ENCODE data around the gene ZBTB7C. TPM values are rescaled to one million over a fixed set of nuclear protein-coding genes. Genes with fewer than 3 reads are reported as not detected.

ZBTB7C gene
- total RNA-seq, 1 donor from 2014 or later = not detected

GRCh38 chr18:48194591-48195181 lies 214.5 kb downstream of the ZBTB7C start:
- intact Hi-C loops (cut with micrococcal nuclease) = no loop called here
- no peak for DNase-seq
- POLR2A ChIA-PET = no interaction called here
- no peaks in the 10 kb centered on the region for H3K36me3 Mint-ChIP-seq (ENCODE audit: low read depth)
- H3K4me3 Mint-ChIP-seq = no peak overlapping the region
- ATAC-seq (ENCODE audit: low read depth) = no peak
- peaks cover 2% of the 10 kb centered on the region for H3K9me3 Mint-ChIP-seq
- no peak overlapping the region for H3K27ac Mint-ChIP-seq
- no peaks in the 10 kb centered on the region for H3K4me1 Mint-ChIP-seq
- CTCF ChIA-PET = no interaction called here
- peaks cover 8% of the 10 kb centered on the region for H3K27me3 Mint-ChIP-seq
- no peak for TF ChIP-seq CTCF (IDR thresholded peaks at IDR 0.05)

- intact Hi-C loops (cut with micrococcal nuclease) = no loop called here
- no peak for DNase-seq
- no peak overlapping the region for H3K4me3 Mint-ChIP-seq
- CTCF ChIA-PET = no interaction called here
- H3K9me3 Mint-ChIP-seq = peaks cover 3% of the 10 kb centered on the region
- POLR2A ChIA-PET = no interaction called here
- H3K27me3 Mint-ChIP-seq = peaks cover 2% of the 10 kb centered on the region
- H3K27ac Mint-ChIP-seq = no peak overlapping the region
- no peaks in the 10 kb centered on the region for H3K36me3 Mint-ChIP-seq (ENCODE audit: low read depth)
- H3K4me1 Mint-ChIP-seq = no peaks in the 10 kb centered on the region
- ATAC-seq (ENCODE audit: low read depth) = no peak
- no peak for TF ChIP-seq CTCF (IDR thresholded peaks at IDR 0.05)
These were observed 215.4 kb downstream of the ZBTB7C start for GRCh38 chr18:48193521-48194492.

- ATAC-seq (ENCODE audit: low read depth) (no peak), DNase-seq (no peak)
- CTCF ChIA-PET = no interaction called here
- POLR2A ChIA-PET = no interaction called here
- H3K4me1 Mint-ChIP-seq = no peaks in the 10 kb centered on the region
- H3K9me3 Mint-ChIP-seq = peaks cover 5% of the 10 kb centered on the region
- H3K27me3 Mint-ChIP-seq = peaks cover 8% of the 10 kb centered on the region
- no peak for TF ChIP-seq CTCF (IDR thresholded peaks at IDR 0.05)
- no peak overlapping the region for H3K27ac Mint-ChIP-seq
- intact Hi-C loops (cut with micrococcal nuclease) = no loop called here
- no peak overlapping the region for H3K4me3 Mint-ChIP-seq
- no peaks in the 10 kb centered on the region for H3K36me3 Mint-ChIP-seq (ENCODE audit: low read depth)
These were observed 216.6 kb downstream of the ZBTB7C start for GRCh38 chr18:48192542-48192941.

GRCh38 chr18:48191494-48191893 lies 217.7 kb downstream of the ZBTB7C start:
- intact Hi-C loops (cut with micrococcal nuclease) = no loop called here
- no peaks in the 10 kb centered on the region for H3K36me3 Mint-ChIP-seq (ENCODE audit: low read depth)
- ChIA-PET POLR2A (no interaction called here), CTCF (no interaction called here)
- no peak for ATAC-seq (ENCODE audit: low read depth)
- H3K4me3 Mint-ChIP-seq = no peak overlapping the region
- DNase-seq = no peak
- H3K27ac Mint-ChIP-seq = no peak overlapping the region
- no peak for TF ChIP-seq CTCF (IDR thresholded peaks at IDR 0.05)
- peaks cover 5% of the 10 kb centered on the region for H3K9me3 Mint-ChIP-seq
- H3K4me1 Mint-ChIP-seq = no peaks in the 10 kb centered on the region
- H3K27me3 Mint-ChIP-seq = peaks cover 10% of the 10 kb centered on the region

- no peak overlapping the region for H3K4me3 Mint-ChIP-seq
- no peak for TF ChIP-seq CTCF (IDR thresholded peaks at IDR 0.05)
- DNase-seq = no peak
- ChIA-PET POLR2A (no interaction called here), CTCF (no interaction called here)
- peaks cover 5% of the 10 kb centered on the region for H3K9me3 Mint-ChIP-seq
- H3K27ac Mint-ChIP-seq = no peak overlapping the region
- intact Hi-C loops (cut with micrococcal nuclease) = no loop called here
- H3K4me1 Mint-ChIP-seq = no peaks in the 10 kb centered on the region
- H3K27me3 Mint-ChIP-seq = peaks cover 11% of the 10 kb centered on the region
- ATAC-seq (ENCODE audit: low read depth) = no peak
- H3K36me3 Mint-ChIP-seq (ENCODE audit: low read depth) = no peaks in the 10 kb centered on the region
These were observed 218.2 kb downstream of the ZBTB7C start for GRCh38 chr18:48190994-48191393.

Data from activated B cell treated with CpG ODN at 0.5 μM for 24 hours (primary cell).